Left lobe of liver (tissue), 2 donors: ENCODE data around the gene VPS29. TPM values are rescaled to one million over a fixed set of nuclear protein-coding genes. Genes with fewer than 3 reads are reported as not detected.

Experiments used
- ATAC-seq: fragments of 200-7000 bp; cut with Tn5 transposase; one replicate; pipeline ENCODE4 v1.9.1; 2020; ENCODE audit warnings: mild to moderate bottlenecking, moderate library complexity
- DNase-seq: peaks from one replicate; pipeline ENCODE4 v3.0.0-alpha.2; 2020; ENCODE audit warnings: low spot score
- total RNA-seq: library from RNA; stranded (reverse); gene quantifications from one replicate; pipeline ENCODE4 v1.2.1, GENCODE V29; 2021
- donor health status: DM: no; HTN: no; CAD: no; lungs with moderate emphysema.
- donor health status: DM: no; HTN: yes; CAD: no.

VPS29 gene
- total RNA-seq, 1 donor from 2014 or later = 42.3 TPM

DNA sequence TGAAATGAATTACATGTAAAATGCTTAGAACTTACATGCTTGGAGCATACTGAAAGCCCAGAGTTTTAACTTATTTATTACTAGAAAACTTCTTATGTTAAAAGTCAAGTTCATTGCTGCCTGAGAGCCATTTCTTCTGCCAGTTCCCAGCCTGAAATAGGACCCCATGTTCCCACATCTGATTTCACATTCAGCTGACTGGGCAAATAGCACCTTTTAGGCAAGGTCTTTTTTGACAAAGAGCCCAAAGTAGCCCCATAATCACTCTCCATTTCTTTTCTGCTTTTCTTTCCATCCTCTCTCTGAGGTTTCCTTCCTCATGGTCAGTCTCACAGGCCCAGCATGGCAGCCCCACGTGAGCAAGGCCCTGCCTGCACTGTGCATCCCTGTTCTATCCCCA is 50.6 kb downstream of the VPS29 start:
- ATAC-seq (no peak), DNase-seq (no peak)

DNA sequence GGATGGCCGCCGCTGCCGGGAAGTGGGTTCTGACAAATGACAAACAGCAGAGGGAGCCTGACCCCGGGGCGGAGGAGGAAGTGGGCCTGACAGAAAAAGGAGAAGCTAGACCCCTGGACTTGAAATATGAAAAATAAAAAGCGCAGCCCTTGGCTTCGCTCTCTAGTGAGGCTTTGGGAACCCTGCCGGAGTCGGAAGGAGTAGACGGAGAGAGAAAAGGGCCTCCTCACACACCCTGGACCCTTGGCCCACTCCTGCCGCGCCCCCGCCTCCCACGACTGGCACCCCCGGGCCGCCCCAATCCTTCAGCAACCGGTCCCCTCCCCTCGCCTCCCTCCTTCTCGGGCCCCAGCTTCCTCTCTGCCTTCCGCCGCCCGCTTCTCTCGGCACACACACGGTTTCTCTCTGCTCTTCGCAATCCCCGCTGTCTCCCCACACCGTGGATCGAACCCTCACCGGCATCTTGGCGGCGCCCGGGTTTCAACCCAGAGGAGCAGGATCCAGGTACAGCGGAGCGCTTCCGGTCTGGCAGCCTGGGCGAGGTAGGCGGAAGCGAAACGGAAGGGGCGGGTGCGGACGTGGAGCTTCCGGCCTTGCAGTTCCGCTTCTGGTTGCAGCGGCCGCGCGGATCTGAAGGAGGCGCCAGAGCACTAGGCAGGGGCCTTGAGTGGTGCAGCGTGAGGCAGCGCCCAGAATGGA is 52.0 kb downstream of the VPS29 start, which contains the start of gene ARPC3:
ARPC3 (minus strand) TSS at position 539 of the 699 bp plus-strand sequence; CDS start at position 462, 77 bp downstream.
- ATAC-seq (peak; percentile 96), DNase-seq (peak; percentile 96)

DNA sequence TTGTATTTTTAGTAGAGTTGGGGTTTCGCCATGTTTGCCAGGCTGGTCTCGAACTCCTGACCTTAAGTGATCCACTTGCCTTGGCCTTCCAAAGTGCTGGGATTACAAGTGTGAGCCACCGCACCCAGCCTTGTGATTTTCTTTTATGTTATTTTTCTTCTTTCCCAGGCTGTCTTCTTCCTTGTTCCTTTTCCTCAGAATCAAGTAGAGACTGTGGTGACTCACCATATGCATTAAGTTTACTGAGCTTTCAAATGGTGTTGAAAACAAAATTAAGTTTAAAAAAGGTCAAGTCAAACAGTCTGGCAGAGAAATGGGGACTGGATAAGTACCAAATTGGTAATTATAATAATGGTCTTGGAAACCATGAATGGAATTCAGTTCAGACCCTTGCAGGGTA is 57.5 kb downstream of the VPS29 start:
- DNase-seq (no peak), ATAC-seq (no peak)

Other genes starting within 250 kb of the VPS29 start
- gene ATP2A2, start 220.9 kb downstream of the VPS29 start, total RNA-seq = 118 TPM
- gene ANAPC7, start 98.4 kb downstream of the VPS29 start, total RNA-seq = 15.5 TPM
- 54.0 TPM for gene ARPC3, start 51.8 kb downstream of the VPS29 start, total RNA-seq
- 16.6 TPM for gene GPN3, start 33.9 kb downstream of the VPS29 start, total RNA-seq
- gene FAM216A, start 33.3 kb downstream of the VPS29 start, total RNA-seq = 2.2 TPM
- 0.25 TPM for gene RAD9B, start 220 bp upstream of the VPS29 start, total RNA-seq
- gene PPTC7, start 81.2 kb upstream of the VPS29 start, total RNA-seq = 12.7 TPM
- 14.8 TPM for gene TCTN1, start 112.0 kb upstream of the VPS29 start, total RNA-seq
- 1.5 TPM for gene HVCN1, start 187.0 kb upstream of the VPS29 start, total RNA-seq
- gene PPP1CC, start 240.8 kb upstream of the VPS29 start, total RNA-seq = 42.8 TPM